Cerebellar nuclear complex (tissue), 1 donor: Measurements from ENCODE around the gene LYZ.
"Not testable (repeated sequence)": the region's sequence is repeated elsewhere in the genome, so short reads cannot be mapped to it uniquely, and the experiment has no call there.

Experiments used
- DNase-seq, 2 experiments: peaks; one replicate each; lab custom pipeline; 2025; lab: John Stamatoyannopoulos, UW

The LYZ gene

GRCh38 chr12:69348162-69348938, at the start of gene LYZ:
Gene LYZ, plus strand, starts transcription at chr12:69348381. Its CDS starts 28 bp downstream, at chr12:69348409.
- DNase-seq, result no peak

- no peak for DNase-seq
These were observed 49.2 kb upstream of the LYZ start for GRCh38 chr12:69298947-69299346.

DNA sequence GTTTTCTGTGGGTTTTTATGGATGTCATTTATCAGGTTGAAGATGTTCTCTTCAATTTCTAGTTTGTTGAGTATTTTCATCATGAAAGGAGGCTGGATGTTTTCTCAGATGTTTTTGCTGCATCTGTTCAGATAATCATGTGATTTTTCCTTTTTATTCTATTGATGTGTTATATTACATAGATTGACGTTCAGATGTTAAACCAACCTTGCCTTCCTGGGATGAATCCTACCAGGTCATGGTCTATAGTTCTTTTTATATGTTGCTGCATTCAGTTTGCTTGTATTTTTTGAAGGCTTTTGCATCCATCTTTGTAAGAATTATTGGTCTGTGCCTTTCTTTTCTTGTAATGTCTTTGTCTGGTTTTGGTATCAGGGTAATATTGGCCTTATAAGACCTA, 43.9 kb upstream of the LYZ start:
- no peak for DNase-seq

GRCh38 chr12:69309461-69309860, 38.7 kb upstream of the LYZ start:
- DNase-seq, result no peak

DNA sequence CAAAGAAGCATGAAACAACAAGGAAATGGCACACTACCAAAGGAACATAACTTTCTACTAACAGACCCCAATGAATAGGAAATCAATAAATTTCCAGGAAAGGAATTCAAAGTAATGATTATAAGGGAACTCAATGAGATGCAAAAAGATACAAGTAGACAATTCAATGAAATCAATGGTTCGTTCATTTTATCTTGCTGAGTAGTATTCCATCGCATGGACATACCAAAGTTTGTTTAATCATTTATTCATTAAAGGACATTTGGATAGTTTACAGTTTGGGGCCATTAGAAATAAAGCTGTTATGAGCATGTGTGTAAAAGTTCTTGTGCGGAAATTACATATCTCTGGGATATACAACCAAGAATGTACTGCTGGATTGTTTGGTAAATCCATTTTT, 35.0 kb upstream of the LYZ start:
- DNase-seq, result no peak

DNA sequence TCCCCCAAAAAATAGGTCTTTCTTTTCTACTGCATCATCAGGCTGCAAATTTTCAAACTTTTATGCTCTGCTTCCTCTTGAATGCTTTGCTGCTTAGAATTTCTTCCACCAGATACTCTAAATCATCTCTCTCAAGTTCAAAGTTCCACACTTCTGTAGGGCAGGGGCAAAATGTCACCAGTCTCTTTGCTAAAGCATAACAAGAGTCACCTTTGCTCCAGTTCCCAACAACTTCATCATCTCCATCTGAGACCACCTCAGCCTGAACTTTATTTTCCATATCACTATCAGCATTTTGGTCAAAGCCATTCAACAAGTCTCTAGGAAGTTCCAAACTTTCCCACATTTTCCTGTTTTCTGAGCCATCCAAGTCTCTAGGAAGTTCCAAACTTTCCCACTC, 31.4 kb upstream of the LYZ start:
- not testable (repeated sequence) for DNase-seq

DNA sequence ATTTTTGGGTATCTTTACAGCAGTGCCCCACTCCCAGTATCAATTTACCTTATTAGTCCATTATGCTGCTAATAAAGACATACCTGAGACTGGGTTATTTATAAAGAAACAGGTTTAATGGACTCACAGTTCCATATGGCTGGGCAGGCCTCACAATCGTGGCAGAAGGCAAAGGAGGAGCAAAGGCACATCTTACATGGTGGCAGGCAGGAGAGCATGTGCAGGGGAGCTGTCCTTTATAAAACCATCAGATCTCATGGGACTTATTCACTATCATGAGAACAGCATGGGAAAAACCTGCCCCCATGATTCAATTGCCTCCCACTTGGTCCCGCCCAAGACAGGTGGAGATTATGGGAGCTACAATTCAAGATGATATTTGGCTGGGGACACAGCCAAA, 30.9 kb upstream of the LYZ start:
- not testable (repeated sequence) for DNase-seq

DNA sequence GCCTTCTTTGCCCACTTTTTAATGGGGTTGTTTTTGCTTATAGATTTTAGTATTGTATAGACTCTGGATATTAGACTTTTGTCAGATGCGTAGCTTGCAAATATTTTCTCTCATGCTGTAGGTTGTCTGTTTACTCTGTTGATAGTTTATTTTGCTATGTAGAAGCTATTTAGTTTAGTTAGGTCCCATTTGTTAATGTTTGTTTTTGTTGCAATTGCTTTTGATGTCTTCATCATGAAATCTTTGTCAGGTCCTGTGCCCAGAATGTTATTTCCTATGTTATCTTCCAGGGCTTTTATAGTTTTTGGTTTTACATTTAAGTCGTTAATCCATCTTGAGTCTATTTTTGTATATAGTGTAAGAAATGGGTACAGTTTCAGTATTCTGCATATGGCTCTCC, 30.0 kb upstream of the LYZ start:
- DNase-seq, result no peak

GRCh38 chr12:69321351-69321750, 26.8 kb upstream of the LYZ start:
- no peak for DNase-seq

DNA sequence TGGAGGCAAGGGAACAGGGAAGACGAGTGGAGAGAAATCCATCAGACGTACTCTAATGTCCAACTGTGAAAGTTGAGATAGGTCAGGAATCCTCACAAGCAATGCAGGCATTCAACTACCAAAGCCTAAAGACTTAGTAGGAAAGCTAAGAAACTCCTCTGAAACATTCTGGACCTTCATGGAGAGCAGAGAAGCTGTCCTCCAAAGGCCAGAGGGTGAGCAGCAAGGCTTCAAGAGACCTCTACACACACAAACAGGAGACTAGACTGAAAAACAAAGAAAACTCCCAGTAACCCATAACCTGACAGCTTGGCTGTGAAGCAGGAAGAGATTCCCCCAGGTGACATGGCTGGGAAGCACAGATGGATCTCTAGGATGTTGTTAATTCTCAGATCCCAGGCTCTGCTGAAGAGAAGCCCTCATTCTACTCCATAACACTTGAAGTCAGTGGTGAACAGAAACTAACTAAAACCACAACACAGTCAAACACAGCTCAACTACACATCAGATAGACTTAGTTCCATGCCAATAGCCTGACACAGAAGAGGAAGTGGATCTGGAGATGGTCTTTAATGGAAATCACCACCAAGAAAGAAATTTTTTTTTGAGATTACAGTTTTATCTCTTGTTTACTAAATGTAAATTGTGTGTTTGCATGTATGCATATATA, 23.2 kb upstream of the LYZ start:
- DNase-seq, result no peak

- no peak for DNase-seq
These were observed 19.8 kb upstream of the LYZ start for GRCh38 chr12:69328426-69328825.

- no peak for DNase-seq
These were observed 18.3 kb upstream of the LYZ start for GRCh38 chr12:69329669-69330428.

DNA sequence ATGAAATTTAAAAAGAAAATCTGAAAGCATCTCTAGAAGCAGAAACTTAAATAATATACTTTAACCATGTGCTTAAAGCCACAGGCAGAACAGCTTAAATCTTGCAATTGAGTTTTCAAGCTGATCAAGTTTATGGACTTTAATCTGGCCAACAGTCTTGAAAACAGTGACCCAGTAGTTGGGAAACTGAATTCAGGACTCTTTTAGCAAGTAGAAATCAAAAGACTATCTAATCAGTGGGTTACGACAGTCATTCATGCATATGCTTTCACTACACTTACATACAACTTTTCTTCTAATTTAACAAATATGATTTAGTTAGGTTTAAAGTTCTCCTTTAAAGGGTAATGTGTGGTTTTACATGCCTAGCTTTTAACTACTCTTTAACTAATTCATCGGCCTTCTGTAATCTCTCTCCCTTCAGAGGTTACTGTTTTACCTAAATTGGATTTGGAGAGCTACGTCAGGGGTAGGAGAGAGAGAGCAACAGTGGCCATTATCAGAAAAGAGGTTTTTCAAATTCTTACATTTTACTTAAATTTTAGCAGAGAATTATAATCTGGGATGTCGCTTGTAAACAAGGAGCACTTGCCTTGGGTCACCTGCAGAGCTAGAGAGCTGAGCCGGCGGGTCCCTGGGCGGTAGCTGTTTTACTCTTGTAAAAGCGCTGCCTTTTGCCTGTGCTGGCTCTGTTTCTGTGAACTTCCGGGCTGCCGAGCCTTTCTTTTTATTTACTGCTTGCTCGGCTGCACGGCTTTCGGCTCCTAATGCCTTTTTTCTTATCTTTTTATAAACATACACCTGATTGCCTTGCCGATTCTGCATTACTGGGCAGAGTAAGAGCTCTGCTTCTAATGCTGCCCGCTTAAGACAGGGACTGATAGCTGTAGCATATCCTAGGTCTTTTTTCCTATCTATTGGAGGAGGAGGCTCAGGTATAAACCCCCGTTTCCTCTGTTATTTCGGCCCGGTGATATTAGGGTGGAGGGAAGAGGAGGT, 17.4 kb upstream of the LYZ start:
- no peak for DNase-seq

DNA sequence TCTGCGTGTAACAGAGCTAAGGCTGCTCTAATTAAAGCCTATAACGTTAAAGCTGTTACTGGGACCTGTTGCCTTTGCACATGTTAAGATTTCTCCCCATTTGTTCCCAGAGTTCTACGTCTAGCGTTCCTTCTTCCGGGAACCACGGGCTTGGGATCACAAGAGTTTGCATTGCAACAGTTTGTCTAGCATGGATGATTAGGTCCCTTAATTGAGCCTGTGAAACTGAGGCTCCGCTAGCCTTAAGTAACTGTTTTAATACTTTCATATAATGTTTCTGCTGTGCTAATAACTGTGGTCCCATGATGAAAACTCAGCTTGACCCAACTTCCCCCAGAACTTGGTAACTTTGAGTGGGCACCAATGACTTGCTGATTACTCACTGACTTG, 16.7 kb upstream of the LYZ start:
- DNase-seq, result no peak

DNA sequence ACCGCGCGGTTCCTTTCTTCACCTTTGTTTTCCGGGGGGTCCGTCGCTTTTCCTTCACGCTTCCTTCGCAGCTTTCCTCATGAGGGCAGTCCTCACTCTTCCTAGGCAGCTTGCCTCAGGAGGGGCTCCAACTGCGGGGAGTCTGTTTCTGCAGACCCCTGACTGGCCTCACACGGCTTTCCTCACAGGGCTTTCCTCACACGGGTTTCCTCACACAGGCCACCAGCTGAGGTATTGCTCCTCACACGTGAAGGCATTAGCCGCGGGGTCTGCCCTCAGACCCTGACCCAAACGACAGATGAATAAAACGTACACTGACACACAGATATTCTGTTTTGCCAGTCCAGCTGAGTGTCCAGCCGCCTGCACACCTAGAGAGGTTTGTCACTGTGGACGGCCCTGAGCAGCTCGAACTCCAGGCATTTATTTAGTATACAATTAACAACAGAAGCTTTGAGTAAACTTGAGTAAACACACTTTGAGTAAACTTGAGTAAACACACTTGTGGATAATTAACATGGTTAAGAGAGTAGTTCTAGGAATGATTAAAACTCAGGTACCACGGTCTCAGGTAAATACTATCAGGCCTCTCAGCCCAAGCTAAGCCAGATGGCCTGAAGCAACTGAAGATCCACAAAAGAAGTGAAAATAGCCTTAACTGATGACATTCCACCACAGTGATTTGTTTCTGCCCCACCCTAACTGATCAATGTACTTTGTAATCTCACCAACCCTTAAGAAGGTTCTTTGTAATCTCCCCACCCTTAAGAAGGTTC, 16.1 kb upstream of the LYZ start:
- DNase-seq, result no peak

- no peak for DNase-seq
These were observed 15.3 kb upstream of the LYZ start for GRCh38 chr12:69332815-69333358.

DNA sequence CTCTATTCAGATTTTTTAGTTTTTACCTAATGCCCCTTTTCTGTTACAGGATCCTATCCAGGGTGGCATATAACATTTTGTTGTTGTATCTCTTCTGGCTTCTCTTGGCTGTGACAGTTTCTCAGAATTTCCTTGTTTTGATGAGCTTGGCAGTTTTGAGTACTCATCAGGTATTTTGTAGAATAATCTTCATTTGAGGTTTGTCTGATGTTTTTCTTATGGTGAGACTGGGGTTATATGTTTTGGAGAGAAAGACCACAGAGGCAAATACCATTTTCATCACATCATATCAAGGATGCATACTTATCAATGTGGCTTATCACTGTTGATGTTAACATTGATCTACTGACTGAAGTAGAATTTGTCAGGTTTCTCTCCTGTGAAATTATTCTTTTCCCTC, 14.0 kb upstream of the LYZ start:
- DNase-seq, result no peak

- DNase-seq, result no peak
These were observed 10.7 kb upstream of the LYZ start for GRCh38 chr12:69337311-69338090.

- DNase-seq, result no peak
These were observed 9.9 kb upstream of the LYZ start for GRCh38 chr12:69338120-69338859.
